ENCODE results near the gene TYW5. TPM values are rescaled to one million over a fixed set of nuclear protein-coding genes. Genes with fewer than 3 reads are reported as not detected.
A peak's percentile ranks its signal among the peaks of the same experiment; 100 is the strongest.

The TYW5 gene
- total and polyA plus RNA-seq, 3 donors from 2014 or later = 5.3 to 18.0 (median 17.2) TPM

GRCh38 chr2:199946196-199946595 is 9.1 kb downstream of the TYW5 start:
- no peak for TF ChIP-seq POLR2A (IDR thresholded peaks at IDR 0.05)
- TF ChIP-seq, protein P1, sequence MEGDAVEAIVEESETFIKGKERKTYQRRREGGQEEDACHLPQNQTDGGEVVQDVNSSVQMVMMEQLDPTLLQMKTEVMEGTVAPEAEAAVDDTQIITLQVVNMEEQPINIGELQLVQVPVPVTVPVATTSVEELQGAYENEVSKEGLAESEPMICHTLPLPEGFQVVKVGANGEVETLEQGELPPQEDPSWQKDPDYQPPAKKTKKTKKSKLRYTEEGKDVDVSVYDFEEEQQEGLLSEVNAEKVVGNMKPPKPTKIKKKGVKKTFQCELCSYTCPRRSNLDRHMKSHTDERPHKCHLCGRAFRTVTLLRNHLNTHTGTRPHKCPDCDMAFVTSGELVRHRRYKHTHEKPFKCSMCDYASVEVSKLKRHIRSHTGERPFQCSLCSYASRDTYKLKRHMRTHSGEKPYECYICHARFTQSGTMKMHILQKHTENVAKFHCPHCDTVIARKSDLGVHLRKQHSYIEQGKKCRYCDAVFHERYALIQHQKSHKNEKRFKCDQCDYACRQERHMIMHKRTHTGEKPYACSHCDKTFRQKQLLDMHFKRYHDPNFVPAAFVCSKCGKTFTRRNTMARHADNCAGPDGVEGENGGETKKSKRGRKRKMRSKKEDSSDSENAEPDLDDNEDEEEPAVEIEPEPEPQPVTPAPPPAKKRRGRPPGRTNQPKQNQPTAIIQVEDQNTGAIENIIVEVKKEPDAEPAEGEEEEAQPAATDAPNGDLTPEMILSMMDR (IDR thresholded peaks at IDR 0.05) = no peak
- Histone ChIP-seq H3K4me1 (no peaks in the 10 kb centered on the region), H3K4me3 (no peak overlapping the region), H3K27ac (no peak overlapping the region), H3K27me3 (no peaks in the 10 kb centered on the region), H3K36me3 (ENCODE audit: low read depth, missing control alignments) (no peaks in the 10 kb centered on the region), H3K9me3 (no peaks in the 10 kb centered on the region)
- DNase-seq = no peak
- WGBS, 2 donors = 88% methylated on average over 1 of the region's 1 CpG
- intact Hi-C loops (cut with DNase I; ENCODE audit: low total_unique reads) = no loop called here

- no peak for DNase-seq
- WGBS, 2 donors = 90 to 91% methylated on average over 4 of the region's 4 CpGs
- TF ChIP-seq, protein P1 (IDR thresholded peaks at IDR 0.05) = no peak
- TF ChIP-seq POLR2A (IDR thresholded peaks at IDR 0.05) = no peak
- Histone ChIP-seq H3K9me3 (no peaks in the 10 kb centered on the region), H3K27me3 (no peaks in the 10 kb centered on the region), H3K27ac (no peak overlapping the region), H3K36me3 (ENCODE audit: low read depth, missing control alignments) (no peaks in the 10 kb centered on the region), H3K4me1 (no peaks in the 10 kb centered on the region), H3K4me3 (no peak overlapping the region)
- intact Hi-C loops (cut with DNase I; ENCODE audit: low total_unique reads) = no loop called here
Measured at GRCh38 chr2:199943373-199943772, 11.9 kb downstream of the TYW5 start.

DNA sequence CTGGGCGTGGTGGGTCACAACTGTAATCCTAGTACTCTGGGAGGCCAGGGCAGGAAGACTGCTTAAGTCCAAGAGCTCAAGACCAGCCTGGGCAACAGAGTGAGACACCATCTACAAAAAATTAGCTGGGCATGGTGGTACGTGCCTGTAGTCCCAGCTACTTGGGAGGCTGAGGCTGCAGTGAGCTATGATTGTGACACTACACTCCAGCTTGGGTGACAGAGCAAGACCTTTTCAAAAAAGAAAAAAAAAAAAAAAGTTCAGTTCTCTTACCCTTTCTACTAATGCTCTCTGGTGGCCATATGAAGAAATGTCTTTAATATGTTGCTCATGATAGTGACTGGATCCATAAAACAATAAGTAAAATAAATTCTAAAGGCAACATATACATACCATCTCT is 14.9 kb downstream of the TYW5 start:
- intact Hi-C loops (cut with DNase I; ENCODE audit: low total_unique reads) = no loop called here
- H3K36me3 ChIP-seq (ENCODE audit: low read depth, missing control alignments) = no peaks in the 10 kb centered on the region
- no peaks in the 10 kb centered on the region for H3K4me1 ChIP-seq
- 82 to 93% methylated on average over 2 of the region's 2 CpGs for WGBS, 2 donors
- DNase-seq = no peak
- H3K4me3 ChIP-seq = no peak overlapping the region
- no peak overlapping the region for H3K27ac ChIP-seq
- no peaks in the 10 kb centered on the region for H3K9me3 ChIP-seq
- H3K27me3 ChIP-seq = no peaks in the 10 kb centered on the region
- no peak for TF ChIP-seq POLR2A (IDR thresholded peaks at IDR 0.05)
- TF ChIP-seq, protein P1 (IDR thresholded peaks at IDR 0.05) = peak in 1 of 3 experiments; percentile 27

DNA sequence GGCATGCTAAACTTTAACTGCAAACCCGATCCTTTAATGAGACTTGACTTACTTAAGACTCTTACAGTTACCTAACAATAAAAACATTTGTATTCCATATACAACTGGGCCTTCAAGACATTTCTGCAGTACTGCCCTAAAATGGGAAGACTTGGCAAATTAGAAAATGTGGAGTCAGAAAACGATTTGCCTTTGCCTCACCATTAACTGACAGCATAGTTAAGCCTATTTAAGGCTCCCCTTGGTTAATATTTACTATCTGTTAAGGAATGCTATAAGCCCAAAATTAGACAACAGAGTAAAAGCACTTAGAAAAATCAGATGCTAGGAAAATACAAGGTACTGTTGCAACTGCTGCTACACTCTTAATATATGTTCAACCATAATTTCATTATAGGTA is 18.7 kb downstream of the TYW5 start:
- Histone ChIP-seq H3K36me3 (ENCODE audit: low read depth, missing control alignments) (no peaks in the 10 kb centered on the region), H3K9me3 (no peaks in the 10 kb centered on the region), H3K27ac (no peak overlapping the region), H3K4me3 (no peak overlapping the region), H3K27me3 (no peaks in the 10 kb centered on the region), H3K4me1 (no peaks in the 10 kb centered on the region)
- WGBS, 2 donors = 82 to 87% methylated on average over 2 of the region's 2 CpGs
- no peak for DNase-seq
- TF ChIP-seq, protein P1 (IDR thresholded peaks at IDR 0.05) = no peak
- TF ChIP-seq POLR2A (IDR thresholded peaks at IDR 0.05) = no peak
- intact Hi-C loops (cut with DNase I; ENCODE audit: low total_unique reads) = no loop called here

DNA sequence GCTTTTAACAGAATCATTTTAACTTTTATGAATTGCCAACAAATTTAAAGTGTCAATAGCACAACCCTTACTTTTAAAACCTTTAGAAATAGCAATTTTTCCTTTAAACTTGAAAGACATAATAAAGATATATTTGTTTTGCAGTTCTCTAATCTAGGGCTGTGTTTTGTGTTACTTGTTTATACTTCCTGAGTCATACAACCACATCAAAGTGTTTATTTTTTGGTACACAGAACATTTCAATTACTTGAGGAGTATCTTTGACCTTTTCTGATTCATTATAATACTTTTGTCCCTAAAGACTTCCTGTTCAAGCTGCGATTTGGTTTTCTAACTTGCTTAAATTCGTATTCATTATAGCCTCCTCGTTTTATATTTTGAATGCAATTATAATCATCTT is 21.8 kb downstream of the TYW5 start:
- H3K4me3 ChIP-seq = no peak overlapping the region
- H3K27me3 ChIP-seq = no peaks in the 10 kb centered on the region
- no peak overlapping the region for H3K27ac ChIP-seq
- no peak for TF ChIP-seq POLR2A (IDR thresholded peaks at IDR 0.05)
- TF ChIP-seq, protein P1 (IDR thresholded peaks at IDR 0.05) = no peak
- H3K36me3 ChIP-seq (ENCODE audit: low read depth, missing control alignments) = no peaks in the 10 kb centered on the region
- 60% methylated on average over 3 of the region's 3 CpGs for WGBS, 2 donors
- intact Hi-C loops (cut with DNase I; ENCODE audit: low total_unique reads) = no loop called here
- H3K9me3 ChIP-seq = no peaks in the 10 kb centered on the region
- DNase-seq = no peak
- H3K4me1 ChIP-seq = peaks cover 5% of the 10 kb centered on the region

Data from testis (tissue), 3 donors.